Body of pancreas (tissue), 4 donors: ENCODE measurements around the gene ZBTB47.

Source experiments
- CTCF ChIP-seq, 7 experiments: fragments of 450-650 bp in 4 of 7; fragments of 200-600 bp in 3 of 7; sonication (generic) in 3 of 7; IDR thresholded peaks; one replicate each; pipeline ENCODE4 v1.5.1; 2016 to 2019; ENCODE audit warnings: antibody characterized with exemption in 7 of 7
- POLR2A ChIP-seq, 3 donors: fragments of 450-650 bp; IDR thresholded peaks; one replicate each; pipeline ENCODE4 v1.6.1; 2016; ENCODE audit warnings: antibody characterized with exemption in 3 of 3, mild to moderate bottlenecking in 2 of 3

- TF ChIP-seq CTCF (IDR thresholded peaks at IDR 0.05): no peak
- no peak for TF ChIP-seq POLR2A (IDR thresholded peaks at IDR 0.05)
Measured at GRCh38 chr3:42680271-42680670, 26.8 kb downstream of the ZBTB47 start.
